ENCODE measurements around the gene NUDT22. TPM values are rescaled to one million over a fixed set of nuclear protein-coding genes. Genes with fewer than 3 reads are reported as not detected.

The NUDT22 gene
- total RNA-seq, 1 donor from 2014 or later: 45.0 TPM

- no peak for DNase-seq
- no peak for ATAC-seq
- Histone ChIP-seq H3K27ac (peak overlapping the region; percentile 85), H3K9me3 (no peaks in the 10 kb centered on the region), H3K27me3 (ENCODE audit: low read depth) (no peaks in the 10 kb centered on the region), H3K4me1 (peaks cover 50% of the 10 kb centered on the region), H3K4me3 (peak overlapping the region; percentile 64), H3K36me3 (peaks cover 51% of the 10 kb centered on the region)
- intact Hi-C loops (cut with DNase I): no loop called here
- TF ChIP-seq, protein P1, sequence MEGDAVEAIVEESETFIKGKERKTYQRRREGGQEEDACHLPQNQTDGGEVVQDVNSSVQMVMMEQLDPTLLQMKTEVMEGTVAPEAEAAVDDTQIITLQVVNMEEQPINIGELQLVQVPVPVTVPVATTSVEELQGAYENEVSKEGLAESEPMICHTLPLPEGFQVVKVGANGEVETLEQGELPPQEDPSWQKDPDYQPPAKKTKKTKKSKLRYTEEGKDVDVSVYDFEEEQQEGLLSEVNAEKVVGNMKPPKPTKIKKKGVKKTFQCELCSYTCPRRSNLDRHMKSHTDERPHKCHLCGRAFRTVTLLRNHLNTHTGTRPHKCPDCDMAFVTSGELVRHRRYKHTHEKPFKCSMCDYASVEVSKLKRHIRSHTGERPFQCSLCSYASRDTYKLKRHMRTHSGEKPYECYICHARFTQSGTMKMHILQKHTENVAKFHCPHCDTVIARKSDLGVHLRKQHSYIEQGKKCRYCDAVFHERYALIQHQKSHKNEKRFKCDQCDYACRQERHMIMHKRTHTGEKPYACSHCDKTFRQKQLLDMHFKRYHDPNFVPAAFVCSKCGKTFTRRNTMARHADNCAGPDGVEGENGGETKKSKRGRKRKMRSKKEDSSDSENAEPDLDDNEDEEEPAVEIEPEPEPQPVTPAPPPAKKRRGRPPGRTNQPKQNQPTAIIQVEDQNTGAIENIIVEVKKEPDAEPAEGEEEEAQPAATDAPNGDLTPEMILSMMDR (IDR thresholded peaks at IDR 0.05): no peak
Observed at GRCh38 chr11:64208086-64208795, 17.8 kb upstream of the NUDT22 start.

GRCh38 chr11:64208796-64209562 lies 17.1 kb upstream of the NUDT22 start:
- peaks cover 44% of the 10 kb centered on the region for H3K36me3 ChIP-seq
- no peak for DNase-seq

GRCh38 chr11:64209563-64209843 lies 16.6 kb upstream of the NUDT22 start:
- H3K4me1 ChIP-seq: peaks cover 43% of the 10 kb centered on the region
- H3K9me3 ChIP-seq: no peaks in the 10 kb centered on the region
- ATAC-seq (no peak), DNase-seq (no peak)
- no peak overlapping the region for H3K4me3 ChIP-seq
- intact Hi-C loops (cut with DNase I): no loop called here
- no peak overlapping the region for H3K27ac ChIP-seq
- peaks cover 46% of the 10 kb centered on the region for H3K36me3 ChIP-seq
- H3K27me3 ChIP-seq (ENCODE audit: low read depth): no peaks in the 10 kb centered on the region
- TF ChIP-seq, protein P1 (IDR thresholded peaks at IDR 0.05): no peak

More at GRCh38 chr11:64208796-64209562, 17.1 kb upstream of the NUDT22 start:
- TF ChIP-seq, protein P1 (IDR thresholded peaks at IDR 0.05): no peak
- intact Hi-C loops (cut with DNase I): no loop called here
- H3K4me3 ChIP-seq: no peak overlapping the region
- peak overlapping the region; percentile 85 for H3K27ac ChIP-seq
- ATAC-seq: no peak
- H3K27me3 ChIP-seq (ENCODE audit: low read depth): no peaks in the 10 kb centered on the region
- peaks cover 49% of the 10 kb centered on the region for H3K4me1 ChIP-seq
- H3K9me3 ChIP-seq: no peaks in the 10 kb centered on the region

GRCh38 chr11:64210301-64211020 lies 15.6 kb upstream of the NUDT22 start:
- H3K27ac ChIP-seq: no peak overlapping the region
- H3K4me3 ChIP-seq: no peak overlapping the region
- intact Hi-C loops (cut with DNase I): no loop called here
- TF ChIP-seq, protein P1 (IDR thresholded peaks at IDR 0.05): no peak
- DNase-seq: no peak
- ATAC-seq: no peak
- H3K4me1 ChIP-seq: peaks cover 34% of the 10 kb centered on the region
- no peaks in the 10 kb centered on the region for H3K27me3 ChIP-seq (ENCODE audit: low read depth)
- no peaks in the 10 kb centered on the region for H3K9me3 ChIP-seq
- peaks cover 49% of the 10 kb centered on the region for H3K36me3 ChIP-seq

DNA sequence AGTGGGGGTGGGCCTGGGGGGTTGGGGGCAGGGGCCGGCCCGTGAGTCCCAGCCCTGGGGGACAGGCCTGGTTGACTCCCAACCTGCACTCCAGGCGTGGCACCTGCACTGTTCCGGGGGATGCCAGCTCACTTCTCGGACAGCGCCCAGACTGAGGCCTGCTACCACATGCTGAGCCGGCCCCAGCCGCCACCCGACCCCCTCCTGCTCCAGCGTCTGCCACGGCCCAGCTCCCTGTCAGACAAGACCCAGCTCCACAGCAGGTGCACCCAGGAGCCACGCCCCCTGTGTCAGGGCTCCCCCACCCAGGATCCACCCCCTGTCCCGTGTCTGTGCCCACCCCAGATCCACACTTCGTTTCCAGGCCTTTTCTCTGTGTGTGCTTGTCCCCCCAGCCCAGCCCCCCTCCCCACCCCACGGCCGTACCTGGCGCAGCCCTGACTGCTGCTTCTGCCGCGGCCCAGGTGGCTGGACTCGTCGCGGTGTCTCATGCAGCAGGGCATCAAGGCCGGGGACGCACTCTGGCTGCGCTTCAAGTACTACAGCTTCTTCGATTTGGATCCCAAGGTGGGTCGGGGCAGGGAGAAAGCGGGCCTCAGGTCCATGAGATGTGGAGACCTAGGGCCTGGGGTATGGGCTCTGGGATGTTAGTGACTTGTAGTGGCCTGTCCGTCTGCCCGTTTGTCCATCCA lies 14.7 kb upstream of the NUDT22 start:
- H3K36me3 ChIP-seq: peaks cover 41% of the 10 kb centered on the region
- ATAC-seq (no peak), DNase-seq (no peak)
- TF ChIP-seq, protein P1 (IDR thresholded peaks at IDR 0.05): no peak
- no peaks in the 10 kb centered on the region for H3K9me3 ChIP-seq
- peaks cover 25% of the 10 kb centered on the region for H3K4me1 ChIP-seq
- no peak overlapping the region for H3K27ac ChIP-seq
- no peaks in the 10 kb centered on the region for H3K27me3 ChIP-seq (ENCODE audit: low read depth)
- intact Hi-C loops (cut with DNase I): no loop called here
- H3K4me3 ChIP-seq: no peak overlapping the region
